Hepatocyte (in vitro differentiated cells): ENCODE measurements around the gene ALG9. TPM values are rescaled to one million over a fixed set of nuclear protein-coding genes. Genes with fewer than 3 reads are reported as not detected.

Experiments
- DNase-seq: peaks from one replicate; pipeline ENCODE4 v3.0.0-alpha.2; 2016; ENCODE audit warnings: low spot score
- H2AFZ ChIP-seq: fragments of 200-600 bp; sonication (generic); 2 replicates; pipeline ENCODE4 v1.6.0; 2016; ENCODE audit warnings: antibody characterized with exemption, mild to moderate bottlenecking
- H3K27ac ChIP-seq: fragments of 200-600 bp; sonication (generic); 2 replicates; pipeline ENCODE4 v1.5.1; 2016; ENCODE audit warnings: mild to moderate bottlenecking
- H3K27me3 ChIP-seq: fragments of 200-600 bp; sonication (generic); 2 replicates; pipeline ENCODE4 v1.6.1; 2016
- H3K36me3 ChIP-seq: fragments of 200-600 bp; sonication (generic); replicated peaks from 2 replicates; pipeline ENCODE4 v1.5.1; 2016; ENCODE audit warnings: low read depth; ENCODE audit not compliant: insufficient read depth
- H3K4me1 ChIP-seq: fragments of 200-600 bp; sonication (generic); 2 replicates; pipeline ENCODE4 v1.5.1; 2016; ENCODE audit warnings: mild to moderate bottlenecking, moderate library complexity; ENCODE audit not compliant: insufficient read depth
- H3K4me2 ChIP-seq: fragments of 200-600 bp; sonication (generic); 2 replicates; pipeline ENCODE4 v1.6.0; 2016
- H3K4me3 ChIP-seq: fragments of 200-600 bp; sonication (generic); 2 replicates; pipeline ENCODE4 v1.5.1; 2016; ENCODE audit warnings: mild to moderate bottlenecking
- H3K79me2 ChIP-seq: fragments of 200-600 bp; sonication (generic); 2 replicates; pipeline ENCODE4 v1.6.0; 2017; ENCODE audit warnings: mild to moderate bottlenecking
- H3K9me2 ChIP-seq: fragments of 200-600 bp; sonication (generic); replicated peaks from 2 replicates; pipeline ENCODE4 v1.6.0; 2017; ENCODE audit warnings: mild to moderate bottlenecking; ENCODE audit not compliant: insufficient read depth
- H3K9me3 ChIP-seq: fragments of 200-600 bp; sonication (generic); 2 replicates; pipeline ENCODE4 v1.5.1; 2016; ENCODE audit warnings: low read depth, mild to moderate bottlenecking
- H4K20me1 ChIP-seq: fragments of 200-600 bp; sonication (generic); 2 replicates; pipeline ENCODE4 v1.6.0; 2016; ENCODE audit warnings: mild to moderate bottlenecking; ENCODE audit not compliant: insufficient read depth, poor library complexity, severe bottlenecking
- CTCF ChIP-seq: fragments of 200-600 bp; sonication (generic); IDR thresholded peaks from 2 replicates; pipeline ENCODE4 v1.5.1; 2016; ENCODE audit warnings: antibody characterized with exemption, mild to moderate bottlenecking; ENCODE audit not compliant: poor library complexity
- EZH2 ChIP-seq: fragments of 200-600 bp; sonication (generic); IDR thresholded peaks from 2 replicates; pipeline ENCODE4 v1.6.1; 2016; ENCODE audit warnings: antibody characterized with exemption, mild to moderate bottlenecking, borderline replicate concordance
- EZH2phosphoT487 ChIP-seq: fragments of 200-600 bp; sonication (generic); IDR thresholded peaks from one replicate; pipeline ENCODE4 v1.6.1; 2018; ENCODE audit warnings: antibody characterized with exemption, mild to moderate bottlenecking, low read depth, moderate library complexity; ENCODE audit not compliant: unreplicated experiment, severe bottlenecking
- WGBS: methylation state at CpG from one replicate; pipeline ENCODE4 v1.1.6; 2016; ENCODE audit warnings: low lambda C conversion rate; ENCODE audit errors: missing lambda C conversion rate; 5-methylcytosine and 5-hydroxymethylcytosine counted together
- polyA plus RNA-seq: library from polyadenylated mRNA; unstranded; fragments of >200 nt; fragmentation: Nextera tagmentation; extraction: Ambion mirVana; gene quantifications from 2 replicates; pipeline ENCODE4 v1.2.1, GENCODE V29; 2016
- total RNA-seq: library from RNA; depleted of rRNA; stranded (reverse); fragments of >200 nt; gene quantifications from 2 replicates; pipeline ENCODE4 v1.2.3, GENCODE V29; 2014

The ALG9 gene
- total and polyA plus RNA-seq, 2 experiments from 2014 or later, result 22.6 to 52.4 TPM

GRCh38 chr11:111852103-111852502 is 19.3 kb downstream of the ALG9 start:
- H3K27me3 ChIP-seq, result no peaks in the 10 kb centered on the region
- H3K9me2 ChIP-seq, result no peaks in the 10 kb centered on the region
- no peaks in the 10 kb centered on the region for H3K9me3 ChIP-seq
- H3K36me3 ChIP-seq, result no peaks in the 10 kb centered on the region
- no peak for TF ChIP-seq CTCF
- TF ChIP-seq EZH2phosphoT487, result no peak
- no peak for TF ChIP-seq EZH2
- no peak overlapping the region for H3K27ac ChIP-seq
- WGBS, result 95% methylated on average over 2 of the region's 2 CpGs
- H3K4me2 ChIP-seq, result no peak overlapping the region
- no peak for DNase-seq
- no peak overlapping the region for H2AFZ ChIP-seq
- H3K4me1 ChIP-seq, result no peaks in the 10 kb centered on the region
- no peaks in the 10 kb centered on the region for H3K79me2 ChIP-seq
- H4K20me1 ChIP-seq, result no peaks in the 10 kb centered on the region
- H3K4me3 ChIP-seq, result no peak overlapping the region

GRCh38 chr11:111851636-111852035 is 19.7 kb downstream of the ALG9 start:
- no peaks in the 10 kb centered on the region for H3K36me3 ChIP-seq

GRCh38 chr11:111851067-111851466 is 20.3 kb downstream of the ALG9 start:
- Histone ChIP-seq H3K9me3 (no peaks in the 10 kb centered on the region), H3K4me1 (no peaks in the 10 kb centered on the region), H3K4me3 (no peak overlapping the region), H3K27ac (no peak overlapping the region), H3K4me2 (no peak overlapping the region), H3K36me3 (no peaks in the 10 kb centered on the region), H4K20me1 (no peaks in the 10 kb centered on the region), H3K9me2 (no peaks in the 10 kb centered on the region), H2AFZ (no peak overlapping the region), H3K27me3 (no peaks in the 10 kb centered on the region), H3K79me2 (no peaks in the 10 kb centered on the region)
- WGBS, result 97% methylated on average over 8 of the region's 8 CpGs
- no peak for TF ChIP-seq CTCF
- TF ChIP-seq EZH2phosphoT487, result no peak
- no peak for TF ChIP-seq EZH2
- no peak for DNase-seq

More at GRCh38 chr11:111851636-111852035, 19.7 kb downstream of the ALG9 start:
- no peaks in the 10 kb centered on the region for H3K9me2 ChIP-seq
- no peaks in the 10 kb centered on the region for H3K27me3 ChIP-seq
- H3K4me3 ChIP-seq, result no peak overlapping the region
- no peak overlapping the region for H2AFZ ChIP-seq
- peak; percentile 14 for DNase-seq
- peak; percentile 48 for TF ChIP-seq CTCF
- TF ChIP-seq EZH2phosphoT487, result no peak
- no peaks in the 10 kb centered on the region for H3K4me1 ChIP-seq
- H3K9me3 ChIP-seq, result no peaks in the 10 kb centered on the region
- no peak overlapping the region for H3K27ac ChIP-seq
- H3K79me2 ChIP-seq, result no peaks in the 10 kb centered on the region
- no peaks in the 10 kb centered on the region for H4K20me1 ChIP-seq
- H3K4me2 ChIP-seq, result no peak overlapping the region

GRCh38 chr11:111849631-111850030 is 21.8 kb downstream of the ALG9 start:
- TF ChIP-seq CTCF (no peak), EZH2phosphoT487 (no peak), EZH2 (no peak)
- H3K27ac ChIP-seq, result no peak overlapping the region
- H3K9me2 ChIP-seq, result no peaks in the 10 kb centered on the region
- H3K4me1 ChIP-seq, result no peaks in the 10 kb centered on the region
- no peak overlapping the region for H3K4me3 ChIP-seq
- H4K20me1 ChIP-seq, result no peaks in the 10 kb centered on the region
- H2AFZ ChIP-seq, result no peak overlapping the region
- no peaks in the 10 kb centered on the region for H3K36me3 ChIP-seq
- H3K79me2 ChIP-seq, result no peaks in the 10 kb centered on the region
- no peaks in the 10 kb centered on the region for H3K9me3 ChIP-seq
- no peak for DNase-seq
- WGBS, result 100% methylated on average over 2 of the region's 3 CpGs
- no peak overlapping the region for H3K4me2 ChIP-seq
- no peaks in the 10 kb centered on the region for H3K27me3 ChIP-seq
